Measurements from ENCODE around the gene NDRG4.
"Not testable (repeated sequence)": the region's sequence is repeated elsewhere in the genome, so short reads cannot be mapped to it uniquely, and the experiment has no call there.

The NDRG4 gene

GRCh38 chr16:58465817-58466216 lies 34.1 kb upstream of the NDRG4 start:
- DNase-seq (ENCODE audit: low spot score) = no peak

- DNase-seq (ENCODE audit: low spot score) = no peak
Observed at GRCh38 chr16:58466396-58466795, 33.5 kb upstream of the NDRG4 start.

GRCh38 chr16:58467905-58468304 lies 32.0 kb upstream of the NDRG4 start:
- DNase-seq (ENCODE audit: low spot score) = no peak

- DNase-seq (ENCODE audit: low spot score) = no peak
Observed at GRCh38 chr16:58471209-58471975, 28.6 kb upstream of the NDRG4 start.

GRCh38 chr16:58472266-58472665 lies 27.7 kb upstream of the NDRG4 start:
- no peak for DNase-seq (ENCODE audit: low spot score)

GRCh38 chr16:58472827-58473226 lies 27.1 kb upstream of the NDRG4 start:
- no peak for DNase-seq (ENCODE audit: low spot score)

- DNase-seq (ENCODE audit: low spot score) = no peak
Observed at GRCh38 chr16:58474296-58474695, 25.6 kb upstream of the NDRG4 start.

- no peak for DNase-seq (ENCODE audit: low spot score)
Observed at GRCh38 chr16:58475091-58475619, 24.8 kb upstream of the NDRG4 start.

GRCh38 chr16:58476791-58477190 lies 23.2 kb upstream of the NDRG4 start:
- no peak for DNase-seq (ENCODE audit: low spot score)

- DNase-seq (ENCODE audit: low spot score) = no peak
Observed at GRCh38 chr16:58478427-58478826, 21.5 kb upstream of the NDRG4 start.

- no peak for DNase-seq (ENCODE audit: low spot score)
Observed at GRCh38 chr16:58481226-58481869, 18.6 kb upstream of the NDRG4 start.

- DNase-seq (ENCODE audit: low spot score) = no peak
Observed at GRCh38 chr16:58481931-58482330, 18.0 kb upstream of the NDRG4 start.

- DNase-seq (ENCODE audit: low spot score) = no peak
Observed at GRCh38 chr16:58485184-58485887, 14.6 kb upstream of the NDRG4 start.

GRCh38 chr16:58487566-58488351 lies 12.2 kb upstream of the NDRG4 start:
- DNase-seq (ENCODE audit: low spot score) = peak; percentile 96

- no peak for DNase-seq (ENCODE audit: low spot score)
Observed at GRCh38 chr16:58488531-58488930, 11.4 kb upstream of the NDRG4 start.

- DNase-seq (ENCODE audit: low spot score) = no peak
Observed at GRCh38 chr16:58490065-58490464, 9.9 kb upstream of the NDRG4 start.

GRCh38 chr16:58490539-58490938 lies 9.4 kb upstream of the NDRG4 start:
- not testable (repeated sequence) for DNase-seq (ENCODE audit: low spot score)

- DNase-seq (ENCODE audit: low spot score) = no peak
Observed at GRCh38 chr16:58492066-58492465, 7.9 kb upstream of the NDRG4 start.

GRCh38 chr16:58492735-58493134 lies 7.2 kb upstream of the NDRG4 start:
- DNase-seq (ENCODE audit: low spot score) = no peak

GRCh38 chr16:58493756-58494431 lies 6.0 kb upstream of the NDRG4 start:
- DNase-seq (ENCODE audit: low spot score) = no peak

- peak; percentile 94 for DNase-seq (ENCODE audit: low spot score)
Observed at GRCh38 chr16:58494981-58495520, 4.9 kb upstream of the NDRG4 start.
